Heart right ventricle (tissue), 16 donors: ENCODE measurements around the gene CATSPER3. TPM values are rescaled to one million over a fixed set of nuclear protein-coding genes. Genes with fewer than 3 reads are reported as not detected.

ENCODE experiments used
- ATAC-seq, 8 donors: fragments of 200-7000 bp; cut with Tn5 transposase; one replicate each; pipeline ENCODE4 v1.9.1; 2020; ENCODE audit warnings: mild to moderate bottlenecking in 8 of 8, moderate library complexity in 8 of 8, moderate number of reproducible peaks in 1 of 8
- DNase-seq, 2 donors: peaks; one replicate each; pipeline ENCODE4 v3.0.0-alpha.2; 2020
- H3K27ac ChIP-seq, 10 donors: fragments of 200-600 bp; sonication (generic) in 2 of 10; one replicate each; pipeline versions ENCODE4 v1.5.0 to v1.8.0; 2020 to 2022; ENCODE audit warnings: mild to moderate bottlenecking in 3 of 10
- H3K27me3 ChIP-seq, 7 donors: fragments of 200-600 bp; one replicate each; pipeline ENCODE4 v1.8.0; 2021 to 2022; ENCODE audit warnings: mild to moderate bottlenecking in 2 of 7
- H3K36me3 ChIP-seq, 9 donors: fragments of 200-600 bp; sonication (generic) in 1 of 9; one replicate each; pipeline versions ENCODE4 v1.5.0 to v1.8.0; 2020 to 2022; ENCODE audit warnings: mild to moderate bottlenecking in 2 of 9
- H3K4me1 ChIP-seq, 9 donors: fragments of 200-600 bp; sonication (generic) in 1 of 9; one replicate each; pipeline versions ENCODE4 v1.5.0 to v1.8.0; 2020 to 2022; ENCODE audit warnings: mild to moderate bottlenecking in 4 of 9
- H3K4me3 ChIP-seq, 10 donors: fragments of 200-600 bp; sonication (generic) in 2 of 10; one replicate each; pipeline versions ENCODE4 v1.5.0 to v1.8.0; 2020 to 2022; ENCODE audit warnings: mild to moderate bottlenecking in 7 of 10, moderate library complexity in 2 of 10
- H3K9me3 ChIP-seq, 11 donors: fragments of 200-600 bp in 10 of 11; sonication (generic) in 2 of 11; one replicate each; pipeline versions ENCODE4 v1.5.0 to v1.8.0; 2013 to 2022; ENCODE audit warnings: mild to moderate bottlenecking in 2 of 11, control low read depth in 1 of 11, moderate library complexity in 1 of 11
- WGBS, 2 donors: extraction: QIAGEN DNeasy Blood & Tissue Kit; methylation state at CpG; one replicate each; pipeline ENCODE4 v1.1.7; 2013; ENCODE audit warnings: inconsistent platforms in 1 of 2; 5-methylcytosine and 5-hydroxymethylcytosine counted together
- intact Hi-C, 10 donors: fragments of 100-400 bp; cut with DNase I; formaldehyde crosslinking; loops; one replicate each; pipeline versions ENCODE4 v1.11.1 to v1.14.2; 2022
- polyA plus RNA-seq, 2 donors: library from polyadenylated mRNA; stranded (reverse); fragments of 200-250 nt; gene quantifications; one replicate each; pipeline ENCODE4 v1.2.3, GENCODE V29; 2013
- total RNA-seq, 10 donors: library from RNA; stranded (reverse); fragmentation: NEBNext Ultra II Directional in 3 of 10; extraction: Animal tissue kit (Norgen Biotek cat#: 25700) in 3 of 10; gene quantifications; one replicate each; pipeline versions ENCODE4 v1.2.1 to v1.2.4, GENCODE V29; 2021 to 2023
- TF ChIP-seq, protein P1 (sequence below), 9 donors: fragments of 200-600 bp; sonication (generic) in 2 of 9; IDR thresholded peaks; one replicate each; pipeline versions ENCODE4 v1.5.0 to v1.8.0; 2021 to 2022; ENCODE audit warnings: antibody characterized with exemption in 9 of 9, mild to moderate bottlenecking in 5 of 9, moderate library complexity in 1 of 9
- donor health status: Arrhythmogenic right ventricular cardiomyopathy.
- donor health status: ischemic (EF 13 %, LVEDD 7.1; RV severe dilation, severe dysfunction).
- donor health status: healthy with polysubstance abuse.
- donor health status: DM: no; HTN: yes; CAD: no.
- donor health status: DM: no; HTN: no; CAD: no.
- donor health status: ischemic (EF 25% LVEDD 6.9; RV normal size, moderate dysfunction).
- donor health status: ischemic (EF 25% LVEDD 5.7; RV mildly dilated, moderate dysfunction).
- donor health status: healthy.
- donor health status: DM: yes; HTN: yes; CAD: no.
- donor health status: Ischemic cardiomyopathy.
- donor health status: ischemic (EF 35%, LVEDD 5.7; RV mildly dilated, moderate dysfunction).
- donor health status: nonischemic (EF 11% LVEDD 7.7; RV severe dilation, severe dysfunction).
- donor health status: DM: yes; HTN: yes; CAD: no.
- donor health status: PGD.
- donor health status: ischemic (EF 29% LVEDD 5.4; RV normal size, mild dysfunction).
- donor health status: nonischemic (EF 23%, LVEDD 6.1; RV moderate dilation, normal function).

The CATSPER3 gene
- total and polyA plus RNA-seq, 12 donors = 0.37 to 1.1 (median 0.72) TPM

DNA sequence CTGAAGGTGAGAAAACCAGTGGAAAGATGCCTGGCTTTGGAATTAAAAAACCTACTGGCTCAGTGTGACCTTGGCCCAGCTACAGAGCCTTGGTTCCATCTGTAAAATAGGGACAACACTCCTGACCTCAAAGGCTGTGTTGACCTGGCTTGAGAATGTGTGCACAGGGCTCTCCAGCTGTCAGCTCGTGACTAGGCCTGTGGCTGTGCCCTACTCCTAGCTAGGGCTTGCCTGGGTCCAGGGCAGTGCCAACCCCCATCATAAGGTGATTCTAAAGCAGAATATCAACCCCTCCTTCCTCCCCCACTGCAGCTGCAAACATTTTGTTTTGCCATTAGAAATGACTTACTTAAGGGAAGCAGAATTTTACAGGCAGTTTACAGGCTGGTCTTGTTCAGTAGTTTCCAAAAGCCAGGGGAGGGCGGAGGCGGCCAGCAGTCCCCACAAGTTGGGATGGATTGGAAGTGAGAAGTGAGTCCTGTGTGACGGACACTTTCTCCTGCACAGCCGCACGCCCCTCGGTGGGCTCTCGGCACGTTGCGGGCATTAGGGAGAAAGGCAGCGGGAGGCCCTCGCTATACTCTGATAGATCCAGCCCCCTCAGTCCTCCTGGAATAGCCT is 59.0 kb downstream of the CATSPER3 start:
- Histone ChIP-seq H3K4me1 (peaks cover 0 to 35% (median 28%) of the 10 kb centered on the region in 9 donors), H3K9me3 (no peaks in the 10 kb centered on the region), H3K36me3 (no peaks in the 10 kb centered on the region), H3K27me3 (peaks cover 39 to 80% (median 68%) of the 10 kb centered on the region in 7 donors), H3K4me3 (no peak overlapping the region), H3K27ac (no peak overlapping the region)
- WGBS, 2 donors = 60 to 65% methylated on average over 12 of the region's 12 CpGs
- TF ChIP-seq, protein P1, sequence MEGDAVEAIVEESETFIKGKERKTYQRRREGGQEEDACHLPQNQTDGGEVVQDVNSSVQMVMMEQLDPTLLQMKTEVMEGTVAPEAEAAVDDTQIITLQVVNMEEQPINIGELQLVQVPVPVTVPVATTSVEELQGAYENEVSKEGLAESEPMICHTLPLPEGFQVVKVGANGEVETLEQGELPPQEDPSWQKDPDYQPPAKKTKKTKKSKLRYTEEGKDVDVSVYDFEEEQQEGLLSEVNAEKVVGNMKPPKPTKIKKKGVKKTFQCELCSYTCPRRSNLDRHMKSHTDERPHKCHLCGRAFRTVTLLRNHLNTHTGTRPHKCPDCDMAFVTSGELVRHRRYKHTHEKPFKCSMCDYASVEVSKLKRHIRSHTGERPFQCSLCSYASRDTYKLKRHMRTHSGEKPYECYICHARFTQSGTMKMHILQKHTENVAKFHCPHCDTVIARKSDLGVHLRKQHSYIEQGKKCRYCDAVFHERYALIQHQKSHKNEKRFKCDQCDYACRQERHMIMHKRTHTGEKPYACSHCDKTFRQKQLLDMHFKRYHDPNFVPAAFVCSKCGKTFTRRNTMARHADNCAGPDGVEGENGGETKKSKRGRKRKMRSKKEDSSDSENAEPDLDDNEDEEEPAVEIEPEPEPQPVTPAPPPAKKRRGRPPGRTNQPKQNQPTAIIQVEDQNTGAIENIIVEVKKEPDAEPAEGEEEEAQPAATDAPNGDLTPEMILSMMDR (IDR thresholded peaks at IDR 0.05) = no peak
- no peak for DNase-seq
- intact Hi-C loops = no loop called here
- no peak for ATAC-seq

DNA sequence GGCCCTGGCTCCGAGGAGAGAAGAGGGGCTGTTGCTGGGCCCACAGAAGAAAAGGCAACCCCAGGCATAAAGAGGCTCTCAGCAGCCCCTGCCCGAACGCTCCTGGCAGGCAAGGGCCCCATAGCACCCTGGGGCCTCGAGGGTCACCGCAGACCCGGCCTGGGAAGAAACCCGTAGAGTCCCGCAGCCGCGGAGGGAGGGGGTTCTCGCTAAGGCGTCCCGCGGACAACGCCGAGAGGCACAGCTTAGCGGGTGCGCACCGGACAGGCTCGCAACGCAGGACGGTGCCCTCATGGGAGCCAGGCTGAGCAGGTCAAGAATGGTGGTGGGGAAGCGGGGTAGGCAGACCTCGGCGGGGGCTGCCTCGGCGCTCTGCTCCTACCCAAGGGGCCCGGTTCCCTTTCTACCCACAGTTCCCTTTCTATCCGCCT is 59.6 kb downstream of the CATSPER3 start:
- no peak overlapping the region for H3K4me3 ChIP-seq
- TF ChIP-seq, protein P1 (IDR thresholded peaks at IDR 0.05) = no peak
- intact Hi-C loops = no loop called here
- DNase-seq = no peak
- H3K27me3 ChIP-seq = peaks cover 39 to 85% (median 74%) of the 10 kb centered on the region in 7 donors
- H3K27ac ChIP-seq = no peak overlapping the region
- H3K4me1 ChIP-seq = peaks cover 0 to 39% (median 28%) of the 10 kb centered on the region in 9 donors
- ATAC-seq = no peak
- no peaks in the 10 kb centered on the region for H3K36me3 ChIP-seq
- WGBS, 2 donors = 11 to 13% methylated on average over 29 of the region's 29 CpGs
- no peaks in the 10 kb centered on the region for H3K9me3 ChIP-seq

DNA sequence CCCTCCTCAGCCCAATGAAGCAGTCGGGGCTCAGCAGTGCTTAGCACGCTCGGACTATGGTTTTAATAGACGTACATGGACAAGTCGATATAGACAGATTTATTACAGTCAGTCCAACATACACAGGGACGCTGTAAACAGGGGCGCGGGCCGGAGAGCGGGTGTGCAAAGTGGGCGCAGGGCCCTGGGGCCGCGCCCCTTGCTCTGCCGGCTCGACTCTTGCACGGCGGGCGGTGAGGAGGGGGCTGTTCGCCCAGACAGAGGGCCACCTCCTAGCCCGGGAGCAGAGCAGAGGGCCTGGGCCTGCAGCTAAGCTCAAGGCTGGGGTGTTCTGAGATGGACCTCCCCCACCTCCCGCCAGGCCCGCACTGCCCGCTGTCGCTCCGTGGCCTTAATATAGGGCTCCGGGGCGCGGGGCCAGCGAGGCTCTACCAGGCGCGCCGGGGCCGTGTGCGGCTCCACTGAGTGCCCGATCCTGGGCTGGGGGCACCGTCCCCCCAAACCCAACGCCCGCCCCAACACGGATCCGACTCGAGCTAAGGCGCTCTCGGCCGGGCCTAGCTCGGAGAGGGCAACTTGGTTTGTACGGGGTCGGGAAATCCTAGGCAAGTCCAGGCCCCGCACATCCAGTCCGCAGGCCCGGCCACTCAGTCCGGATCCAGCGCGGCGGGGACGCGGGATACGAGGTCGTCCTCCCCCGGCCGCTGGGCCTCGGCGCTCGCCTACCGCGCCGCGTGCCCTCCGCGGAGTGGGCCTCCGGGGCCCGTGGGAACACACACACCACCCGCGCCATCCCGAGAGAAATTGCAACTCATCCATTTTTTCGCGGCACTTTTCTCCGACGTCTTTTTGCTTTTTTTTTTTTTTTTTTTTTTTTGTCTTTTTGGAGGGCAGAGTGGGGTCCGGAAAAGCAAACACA is 60.2 kb downstream of the CATSPER3 start:
- no peak overlapping the region for H3K4me3 ChIP-seq
- ATAC-seq = peak in 1 of 8 donors; percentile 5
- H3K27ac ChIP-seq = no peak overlapping the region
- no peak for DNase-seq
- no peaks in the 10 kb centered on the region for H3K9me3 ChIP-seq
- H3K36me3 ChIP-seq = no peaks in the 10 kb centered on the region
- intact Hi-C loops = no loop called here
- peaks cover 3 to 46% (median 33%) of the 10 kb centered on the region in 9 donors for H3K4me1 ChIP-seq
- WGBS, 2 donors = 6 to 8% methylated on average over 78 to 79 of the region's 79 CpGs
- peaks cover 43 to 92% (median 80%) of the 10 kb centered on the region in 7 donors for H3K27me3 ChIP-seq
- TF ChIP-seq, protein P1 (IDR thresholded peaks at IDR 0.05) = no peak

DNA sequence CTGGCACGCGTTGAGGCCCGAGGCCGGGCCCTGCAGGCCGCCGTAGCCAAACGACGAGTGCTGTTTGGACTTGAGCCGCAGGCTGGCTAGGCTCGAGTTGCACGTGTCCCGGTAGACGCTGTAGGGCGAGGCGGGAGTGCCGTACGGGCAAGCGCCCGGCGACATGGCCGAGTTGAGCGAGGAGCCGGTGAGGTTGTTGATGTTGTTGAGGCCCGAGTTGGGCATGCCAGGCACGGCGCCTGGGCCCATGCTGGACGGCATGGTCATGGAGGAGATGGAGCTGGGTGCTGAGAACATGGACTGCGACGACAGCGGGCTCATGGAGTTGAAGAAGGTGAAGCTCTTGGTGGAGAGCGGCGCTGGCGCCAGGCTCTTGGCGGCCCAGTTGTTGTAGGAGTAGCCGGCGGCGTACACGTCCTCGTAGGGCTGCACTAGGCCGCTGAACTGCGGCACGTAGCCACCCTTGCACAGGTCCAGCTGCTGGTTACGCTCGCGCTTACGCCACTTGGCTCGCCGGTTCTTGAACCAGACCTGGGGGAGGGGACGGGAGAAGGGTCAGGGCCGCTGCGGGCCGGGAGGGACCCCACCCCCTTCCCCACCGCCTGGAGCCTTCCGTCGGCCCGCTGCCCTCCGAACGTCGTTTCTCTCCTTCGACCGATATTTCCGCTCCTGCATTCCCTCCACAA is 61.2 kb downstream of the CATSPER3 start:
- no peaks in the 10 kb centered on the region for H3K9me3 ChIP-seq
- ATAC-seq (no peak), DNase-seq (no peak)
- H3K4me3 ChIP-seq = no peak overlapping the region
- intact Hi-C loops = no loop called here
- H3K4me1 ChIP-seq = peaks cover 9 to 54% (median 41%) of the 10 kb centered on the region in 9 donors
- WGBS, 2 donors = 5 to 9% methylated on average over 58 to 62 of the region's 62 CpGs
- TF ChIP-seq, protein P1 (IDR thresholded peaks at IDR 0.05) = no peak
- no peak overlapping the region for H3K27ac ChIP-seq
- H3K36me3 ChIP-seq = no peaks in the 10 kb centered on the region
- peaks cover 50 to 98% (median 90%) of the 10 kb centered on the region in 7 donors for H3K27me3 ChIP-seq
